A204.1 (cell line): ENCODE measurements around the gene RABGAP1L.
"Not testable (repeated sequence)": the region's sequence is repeated elsewhere in the genome, so short reads cannot be mapped to it uniquely, and the experiment has no call there.

Source experiments
- FAIRE-seq: peaks from 2 replicates; lab custom pipeline; 2012; peaks lifted over from hg19 to GRCh38; lab: Jason Lieb, UNC

The RABGAP1L gene

GRCh38 chr1:174768516-174768915 lies 609.2 kb downstream of the RABGAP1L start:
- no peak for FAIRE-seq

GRCh38 chr1:174768949-174769348 lies 609.6 kb downstream of the RABGAP1L start:
- FAIRE-seq, result no peak

DNA sequence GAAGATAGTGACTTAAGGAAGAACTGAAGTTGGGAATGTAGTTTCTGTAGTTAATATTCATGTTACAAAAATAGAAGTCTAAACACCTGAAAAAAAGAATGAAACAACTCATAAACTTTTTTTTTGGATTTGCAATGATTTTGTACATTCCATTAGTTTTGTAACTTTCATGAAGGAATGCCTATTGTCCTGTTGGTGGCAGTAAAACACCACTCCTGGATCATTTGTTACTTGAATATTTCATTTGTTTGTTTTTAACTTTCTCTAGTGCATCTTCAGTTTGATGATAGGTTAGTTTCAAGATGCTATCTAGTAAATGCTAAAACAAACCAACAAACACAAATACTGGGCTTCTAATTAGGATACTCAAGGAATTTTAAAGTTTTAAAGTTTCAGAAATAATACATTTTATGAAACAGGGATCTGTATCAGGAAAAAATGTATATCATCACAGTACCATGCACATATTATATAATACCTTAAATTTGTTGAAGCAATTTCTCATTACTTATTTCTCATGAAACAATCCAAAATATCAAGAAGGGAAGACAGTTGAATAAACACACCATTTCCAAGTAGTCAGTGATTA lies 610.7 kb downstream of the RABGAP1L start:
- peak; percentile 94 for FAIRE-seq

DNA sequence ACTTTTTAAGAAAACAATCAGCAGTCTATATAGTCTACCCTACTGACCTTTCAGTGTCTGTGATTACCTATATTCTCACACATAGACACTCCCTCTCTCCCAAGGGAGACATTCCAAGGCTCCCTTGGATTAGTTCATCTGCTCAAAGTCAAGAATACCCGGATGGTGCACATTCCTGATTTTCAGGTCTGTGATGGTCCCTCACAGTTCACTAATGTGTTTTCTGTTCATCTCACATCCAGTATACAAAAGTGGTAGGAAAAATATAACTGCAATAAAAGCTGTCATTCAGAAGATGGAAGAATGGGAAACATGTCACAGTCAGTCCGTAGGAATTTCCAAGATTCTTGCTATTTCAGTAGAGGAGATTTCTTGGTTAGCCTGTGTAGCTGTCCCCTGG lies 616.3 kb downstream of the RABGAP1L start:
- no peak for FAIRE-seq

DNA sequence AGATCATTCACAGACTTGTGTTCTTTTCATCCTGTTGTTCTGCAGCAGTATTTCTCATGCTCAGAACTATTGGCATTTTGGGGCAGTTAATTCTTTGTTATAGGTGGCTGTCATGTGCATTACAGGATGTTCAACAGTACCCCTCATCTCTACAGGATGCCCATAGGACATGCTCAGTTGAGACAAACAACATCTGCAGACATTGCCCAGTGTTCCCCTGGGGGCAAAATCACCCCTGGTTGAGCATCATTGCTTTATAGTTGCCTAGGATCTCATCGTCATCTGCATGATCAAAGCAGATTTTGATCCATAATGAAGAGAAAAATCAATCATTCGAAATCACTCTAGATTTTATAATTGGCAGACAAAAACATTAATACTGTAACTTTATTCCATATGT lies 617.9 kb downstream of the RABGAP1L start:
- FAIRE-seq, result no peak

DNA sequence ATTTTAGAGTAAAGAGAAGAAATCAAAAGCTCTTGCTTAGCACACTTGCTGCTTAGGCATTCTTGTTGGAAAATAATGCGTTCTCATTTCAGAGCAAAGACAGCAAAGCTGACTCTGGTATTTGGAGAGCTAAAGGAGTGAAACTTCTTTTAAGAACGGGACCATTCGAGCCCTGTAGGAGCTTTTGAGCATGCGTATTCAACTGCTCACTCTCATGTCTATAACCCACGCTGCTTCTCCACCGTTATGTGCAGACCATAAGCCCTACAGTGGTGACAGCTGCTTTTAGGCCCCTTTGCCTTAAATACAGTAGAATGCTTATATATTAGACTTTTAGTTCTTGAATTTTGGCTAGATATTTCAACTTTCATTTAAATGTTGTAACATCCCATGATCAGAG lies 626.2 kb downstream of the RABGAP1L start:
- FAIRE-seq, result no peak

- no peak for FAIRE-seq
Measured at GRCh38 chr1:174786358-174786757, 627.0 kb downstream of the RABGAP1L start.

GRCh38 chr1:174786760-174787159 lies 627.4 kb downstream of the RABGAP1L start:
- no peak for FAIRE-seq

DNA sequence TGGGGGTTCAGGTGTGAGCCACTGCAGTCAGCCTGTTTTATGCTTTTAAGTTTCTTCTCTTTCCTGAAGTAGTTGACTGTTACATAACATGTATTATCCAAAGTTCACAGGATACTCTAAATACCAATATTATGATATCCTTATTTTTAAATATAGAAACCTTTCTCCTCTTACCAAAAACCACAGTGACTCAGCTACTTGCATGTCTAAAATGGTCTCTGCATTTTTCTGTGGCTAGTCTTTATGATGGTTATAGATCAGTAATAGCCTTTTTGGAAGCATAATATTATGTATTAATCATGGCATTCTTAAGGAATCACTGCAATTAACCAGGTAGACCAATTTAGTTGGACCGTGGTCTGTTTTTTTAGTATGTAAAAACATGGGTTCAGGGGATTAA lies 629.7 kb downstream of the RABGAP1L start:
- FAIRE-seq, result no peak

- FAIRE-seq, result no peak
Measured at GRCh38 chr1:174789399-174789798, 630.1 kb downstream of the RABGAP1L start.

- FAIRE-seq, result no peak
Measured at GRCh38 chr1:174791863-174792262, 632.5 kb downstream of the RABGAP1L start.

- FAIRE-seq, result no peak
Measured at GRCh38 chr1:174794861-174795260, 635.5 kb downstream of the RABGAP1L start.

GRCh38 chr1:174795806-174796205 lies 636.5 kb downstream of the RABGAP1L start:
- FAIRE-seq, result no peak

- no peak for FAIRE-seq
Measured at GRCh38 chr1:174797398-174797797, 638.1 kb downstream of the RABGAP1L start.

DNA sequence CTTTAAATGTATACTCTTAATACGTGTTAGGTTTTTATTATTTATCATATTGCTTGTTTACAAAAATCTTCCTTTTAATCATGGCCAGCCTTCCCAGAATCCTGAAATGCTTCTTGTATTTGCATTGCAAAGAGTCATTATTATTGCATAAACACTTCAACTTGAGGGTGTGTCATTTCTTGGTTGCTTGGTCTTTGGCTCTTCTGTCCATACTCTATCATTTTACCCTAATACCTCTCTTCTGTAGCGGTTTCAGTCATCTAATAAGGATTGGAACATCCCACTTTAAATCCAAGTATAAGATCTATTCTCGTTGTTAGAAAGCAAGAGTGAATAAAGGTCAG lies 639.8 kb downstream of the RABGAP1L start:
- no peak for FAIRE-seq

- FAIRE-seq, result no peak
Measured at GRCh38 chr1:174800216-174800851, 641.0 kb downstream of the RABGAP1L start.

GRCh38 chr1:174800876-174801275 lies 641.6 kb downstream of the RABGAP1L start:
- no peak for FAIRE-seq

- no peak for FAIRE-seq
Measured at GRCh38 chr1:174809755-174810280, 650.5 kb downstream of the RABGAP1L start.

DNA sequence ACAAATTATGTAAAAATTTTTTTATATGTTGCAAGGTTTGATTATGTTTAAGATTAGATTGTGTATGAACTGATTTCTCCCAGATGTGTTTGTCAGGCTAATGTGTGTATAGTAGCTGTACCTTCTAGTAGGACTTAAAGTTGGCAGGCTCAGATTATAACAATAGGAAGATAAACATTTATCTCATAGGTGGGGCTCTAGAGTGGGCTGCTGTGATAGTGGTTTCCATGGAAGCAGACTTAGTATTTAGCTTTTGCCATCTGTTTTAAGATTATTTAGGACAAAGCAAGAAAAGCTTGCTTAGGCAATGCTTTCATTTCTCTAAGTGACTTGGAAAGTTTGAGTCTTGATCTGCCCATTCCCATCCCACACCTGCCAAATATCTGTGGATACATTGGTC lies 652.7 kb downstream of the RABGAP1L start:
- no peak for FAIRE-seq

- FAIRE-seq, result no peak
Measured at GRCh38 chr1:174812656-174813055, 653.3 kb downstream of the RABGAP1L start.

- FAIRE-seq, result no peak
Measured at GRCh38 chr1:174815036-174815435, 655.7 kb downstream of the RABGAP1L start.

- no peak for FAIRE-seq
Measured at GRCh38 chr1:174815474-174815908, 656.2 kb downstream of the RABGAP1L start.

DNA sequence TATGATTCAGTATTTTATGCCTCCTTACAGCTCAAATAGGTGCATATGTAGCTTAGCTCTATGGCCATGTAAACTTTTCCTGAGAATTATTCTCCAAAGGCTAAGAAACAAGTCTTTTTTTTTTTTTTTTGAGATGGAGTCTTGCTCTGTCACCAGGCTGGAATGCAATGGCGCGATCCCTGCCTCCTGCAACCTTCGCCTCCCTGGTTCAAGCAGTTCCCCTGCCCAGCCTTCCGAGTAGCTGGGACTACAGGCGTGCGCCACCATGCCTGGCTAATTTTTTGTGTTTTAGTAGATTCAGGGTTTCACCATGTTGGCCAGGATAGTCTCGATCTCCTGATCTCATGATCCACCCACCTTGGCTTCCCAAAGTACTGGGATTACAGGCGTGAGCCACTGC lies 657.3 kb downstream of the RABGAP1L start:
- FAIRE-seq, result not testable (repeated sequence)

DNA sequence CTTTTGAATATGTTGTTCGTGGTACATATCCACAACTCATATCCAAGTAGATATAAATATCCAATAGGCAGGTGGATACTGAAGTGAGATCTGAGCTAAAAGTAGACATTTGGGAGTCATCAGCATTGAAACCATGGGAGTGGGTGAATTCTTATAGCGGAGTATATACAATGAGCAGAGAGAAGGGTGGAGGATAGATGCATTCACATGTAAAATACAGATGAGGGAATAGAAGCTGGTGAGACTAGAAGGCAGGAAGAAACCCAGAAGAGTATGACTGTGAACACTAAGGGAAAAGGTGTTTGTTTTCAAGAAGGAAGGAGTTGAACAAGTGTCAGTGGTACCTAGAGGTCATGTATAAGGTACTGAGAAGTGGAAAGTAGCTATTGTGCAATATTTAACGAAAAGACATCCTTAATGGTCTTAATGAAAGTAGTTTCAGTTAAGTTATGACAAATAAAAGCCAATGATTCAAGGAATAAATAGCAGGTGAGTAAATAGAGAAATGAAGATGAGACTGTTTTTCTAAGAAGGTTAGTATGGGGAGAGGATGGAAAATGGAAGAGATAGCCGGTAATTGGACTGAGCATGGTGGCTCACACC lies 658.8 kb downstream of the RABGAP1L start:
- no peak for FAIRE-seq
